GDM1 (cell line): Measurements from ENCODE around the gene TIE1.
"Not testable (repeated sequence)": the region's sequence is repeated elsewhere in the genome, so short reads cannot be mapped to it uniquely, and the experiment has no call there.

Source experiments
- DNase-seq: peaks from one replicate; lab custom pipeline; 2025; lab: John Stamatoyannopoulos, UW

Gene TIE1

GRCh38 chr1:43363283-43363934, 62.6 kb downstream of the TIE1 start:
- DNase-seq, result no peak

- DNase-seq, result no peak
Observed at GRCh38 chr1:43363935-43364525, 63.2 kb downstream of the TIE1 start.

GRCh38 chr1:43365678-43366077, 64.9 kb downstream of the TIE1 start:
- no peak for DNase-seq

GRCh38 chr1:43366179-43366578, 65.4 kb downstream of the TIE1 start:
- no peak for DNase-seq

GRCh38 chr1:43366601-43367025, 65.8 kb downstream of the TIE1 start:
- no peak for DNase-seq

GRCh38 chr1:43367026-43367903, 66.5 kb downstream of the TIE1 start:
- DNase-seq, result no peak

- DNase-seq, result peak; percentile 91
Observed at GRCh38 chr1:43367904-43368645, 67.3 kb downstream of the TIE1 start, which contains the start of gene ELOVL1. TSS of gene ELOVL1 (minus strand) at chr1:43368011. CDS start at chr1:43365609, 2,402 bp downstream.

- no peak for DNase-seq
Observed at GRCh38 chr1:43368646-43369020, 67.9 kb downstream of the TIE1 start.

- DNase-seq, result not testable (repeated sequence)
Observed at GRCh38 chr1:43369779-43370178, 69.0 kb downstream of the TIE1 start.

GRCh38 chr1:43370564-43370963, 69.8 kb downstream of the TIE1 start:
- DNase-seq, result no peak

- DNase-seq, result no peak
Observed at GRCh38 chr1:43372172-43372571, 71.4 kb downstream of the TIE1 start.
